ENCODE measurements around the gene TENM3.
A peak's percentile ranks its signal among the peaks of the same experiment; 100 is the strongest.

The TENM3 gene

GRCh38 chr4:182643801-182644682 lies 400.8 kb downstream of the TENM3 start:
- no peak for DNase-seq

GRCh38 chr4:182644683-182645050 lies 401.5 kb downstream of the TENM3 start:
- no peak for DNase-seq

GRCh38 chr4:182645511-182645910 lies 402.3 kb downstream of the TENM3 start:
- no peak for DNase-seq

- no peak for DNase-seq
Observed at GRCh38 chr4:182647646-182648300, 404.6 kb downstream of the TENM3 start.

GRCh38 chr4:182648766-182649165 lies 405.6 kb downstream of the TENM3 start:
- peak; percentile 41 for DNase-seq

GRCh38 chr4:182649698-182650477 lies 406.7 kb downstream of the TENM3 start:
- no peak for DNase-seq

GRCh38 chr4:182653596-182653995 lies 410.4 kb downstream of the TENM3 start:
- DNase-seq: no peak

- DNase-seq: no peak
Observed at GRCh38 chr4:182655340-182655739, 412.1 kb downstream of the TENM3 start.

GRCh38 chr4:182662551-182662950 lies 419.3 kb downstream of the TENM3 start:
- no peak for DNase-seq

- DNase-seq: no peak
Observed at GRCh38 chr4:182671231-182671630, 428.0 kb downstream of the TENM3 start.

- no peak for DNase-seq
Observed at GRCh38 chr4:182671749-182672148, 428.5 kb downstream of the TENM3 start.

GRCh38 chr4:182678590-182678989 lies 435.4 kb downstream of the TENM3 start:
- DNase-seq: no peak

- no peak for DNase-seq
Observed at GRCh38 chr4:182679533-182679932, 436.3 kb downstream of the TENM3 start.

GRCh38 chr4:182680234-182680653 lies 437.0 kb downstream of the TENM3 start:
- DNase-seq: no peak

GRCh38 chr4:182683661-182684060 lies 440.5 kb downstream of the TENM3 start:
- DNase-seq: no peak

GRCh38 chr4:182684796-182685195 lies 441.6 kb downstream of the TENM3 start:
- no peak for DNase-seq

GRCh38 chr4:182688081-182688480 lies 444.9 kb downstream of the TENM3 start:
- DNase-seq: no peak

- no peak for DNase-seq
Observed at GRCh38 chr4:182694551-182694950, 451.3 kb downstream of the TENM3 start.

- DNase-seq: no peak
Observed at GRCh38 chr4:182695009-182695408, 451.8 kb downstream of the TENM3 start.

GRCh38 chr4:182695842-182696241 lies 452.6 kb downstream of the TENM3 start:
- no peak for DNase-seq

GRCh38 chr4:182697094-182697493 lies 453.9 kb downstream of the TENM3 start:
- no peak for DNase-seq

- DNase-seq: no peak
Observed at GRCh38 chr4:182698212-182698611, 455.0 kb downstream of the TENM3 start.

- no peak for DNase-seq
Observed at GRCh38 chr4:182699201-182699600, 456.0 kb downstream of the TENM3 start.

GRCh38 chr4:182699795-182700194 lies 456.6 kb downstream of the TENM3 start:
- no peak for DNase-seq
